ENCODE data around the gene ELOB.

The ELOB gene

GRCh38 chr16:2779978-2780898 is 3.2 kb upstream of the ELOB start:
- FAIRE-seq, result no peak

DNA sequence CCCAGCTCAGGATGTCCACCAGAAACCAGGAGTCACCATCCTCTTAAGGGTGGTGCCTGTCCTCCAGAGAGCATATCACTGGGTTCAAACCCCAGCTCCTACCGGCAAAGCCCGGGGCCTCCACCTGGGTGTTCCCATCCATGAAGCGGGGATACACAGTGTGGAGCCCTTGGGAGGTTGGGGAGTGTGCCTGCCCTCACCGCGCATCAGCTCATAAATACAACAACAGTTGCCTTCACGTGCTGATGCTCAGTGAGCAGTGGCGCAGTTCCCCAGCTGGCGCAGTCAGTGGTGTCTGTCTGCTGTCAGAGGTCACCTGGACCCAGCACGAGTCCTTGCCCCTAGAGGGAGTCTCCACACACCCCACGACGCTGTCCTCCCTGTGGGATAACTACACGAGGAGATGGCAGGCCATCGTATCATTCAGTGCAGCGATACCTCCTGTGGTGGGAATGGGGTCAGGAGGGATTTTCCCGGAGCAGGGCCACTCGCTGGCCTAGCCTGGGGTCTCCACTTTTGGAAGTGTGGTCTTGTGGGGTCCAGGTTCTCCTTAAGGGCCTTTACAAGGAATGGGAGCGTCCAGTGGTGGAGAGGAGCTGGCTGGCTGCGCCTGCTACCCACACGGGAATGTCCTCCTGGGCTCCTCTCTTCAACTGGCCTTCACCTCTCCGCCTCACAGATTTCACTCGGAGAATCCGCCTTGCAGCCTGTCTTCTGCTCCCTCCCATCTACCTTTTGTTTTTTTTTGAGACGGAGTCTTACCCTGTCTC is 2.3 kb upstream of the ELOB start:
- no peak for FAIRE-seq

DNA sequence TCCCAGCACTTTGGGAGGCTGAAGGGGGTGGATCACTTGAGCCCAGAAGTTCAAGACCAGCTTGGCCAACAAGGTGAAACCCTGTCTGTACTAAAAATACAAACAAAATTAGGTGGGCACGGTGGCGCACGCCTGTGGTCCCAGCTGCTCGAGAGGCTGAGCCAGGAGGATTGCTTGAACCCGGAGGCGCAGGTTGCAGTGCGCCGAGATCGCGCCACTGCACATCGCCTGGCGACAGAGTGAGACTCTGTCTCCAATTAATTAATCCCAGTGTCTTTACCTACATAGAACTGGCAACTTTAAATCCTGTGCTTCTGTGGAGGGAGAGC is 1.5 kb upstream of the ELOB start:
- FAIRE-seq, result no peak

DNA sequence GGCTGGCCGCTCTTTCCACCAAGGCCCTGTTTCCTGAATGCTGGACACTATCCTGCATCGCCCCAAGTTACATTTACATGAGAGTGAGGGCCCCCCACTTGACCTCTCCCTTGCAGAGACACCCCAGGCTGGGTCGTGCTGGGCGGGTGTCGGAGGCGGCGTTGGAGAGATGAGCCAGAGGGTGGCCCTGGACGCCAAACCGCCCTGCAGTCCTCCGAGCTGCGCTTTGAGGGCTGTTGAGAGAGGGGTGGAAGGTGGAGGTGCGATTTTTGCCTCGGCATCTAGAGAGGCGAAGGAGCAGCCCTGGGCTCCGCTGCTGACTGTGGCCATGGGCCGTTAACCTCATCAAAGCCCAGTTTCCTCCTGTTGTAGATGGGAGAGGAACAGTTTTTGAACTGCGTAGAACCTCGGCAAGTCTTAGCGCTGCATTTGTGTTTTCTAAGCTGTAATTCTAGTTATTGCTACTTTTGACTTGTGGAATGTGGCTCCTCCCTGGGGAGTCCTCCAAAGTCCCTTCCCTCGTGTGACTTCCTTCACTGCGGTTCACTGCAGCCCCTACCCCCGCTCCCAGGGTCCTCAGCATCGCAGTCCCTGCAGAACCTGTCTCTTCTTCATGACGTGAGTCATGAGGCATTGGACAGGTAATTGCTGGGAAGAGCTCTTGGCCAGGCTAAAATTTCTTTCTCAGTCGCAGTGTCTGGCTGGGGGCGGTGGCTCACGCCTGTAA is 986 bp upstream of the ELOB start:
- FAIRE-seq, result no peak

DNA sequence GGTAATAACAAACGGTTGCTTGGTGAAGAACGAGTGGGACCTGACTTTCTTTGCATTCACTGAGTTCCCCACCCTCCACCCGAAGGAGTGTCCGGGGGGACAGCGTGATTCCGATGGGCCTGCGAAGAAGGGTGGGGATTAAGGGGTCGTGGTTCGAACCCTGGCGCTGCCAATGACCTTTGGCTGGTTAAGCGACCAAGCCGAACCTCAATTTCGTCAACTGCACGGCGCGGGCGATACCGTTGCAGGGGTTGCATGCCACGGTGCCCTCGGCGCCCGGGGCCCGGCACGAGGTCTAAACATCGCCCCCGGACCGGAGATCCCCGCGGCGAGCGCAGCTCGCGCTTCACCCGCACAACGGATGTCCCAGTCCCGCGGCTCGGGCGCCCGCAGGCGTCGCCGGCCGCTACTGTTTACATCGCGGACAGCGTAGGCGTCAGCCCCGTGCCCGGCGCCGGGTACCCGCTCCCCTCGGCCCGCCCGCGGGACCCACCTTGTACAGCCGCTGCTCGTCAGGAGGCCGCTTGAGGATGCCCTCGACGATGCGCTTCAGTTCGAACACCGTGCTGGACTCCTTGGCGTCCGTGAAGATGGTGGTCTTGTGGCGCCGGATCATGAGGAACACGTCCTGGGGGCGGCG is 460 bp downstream of the ELOB start:
- no peak for FAIRE-seq

DNA sequence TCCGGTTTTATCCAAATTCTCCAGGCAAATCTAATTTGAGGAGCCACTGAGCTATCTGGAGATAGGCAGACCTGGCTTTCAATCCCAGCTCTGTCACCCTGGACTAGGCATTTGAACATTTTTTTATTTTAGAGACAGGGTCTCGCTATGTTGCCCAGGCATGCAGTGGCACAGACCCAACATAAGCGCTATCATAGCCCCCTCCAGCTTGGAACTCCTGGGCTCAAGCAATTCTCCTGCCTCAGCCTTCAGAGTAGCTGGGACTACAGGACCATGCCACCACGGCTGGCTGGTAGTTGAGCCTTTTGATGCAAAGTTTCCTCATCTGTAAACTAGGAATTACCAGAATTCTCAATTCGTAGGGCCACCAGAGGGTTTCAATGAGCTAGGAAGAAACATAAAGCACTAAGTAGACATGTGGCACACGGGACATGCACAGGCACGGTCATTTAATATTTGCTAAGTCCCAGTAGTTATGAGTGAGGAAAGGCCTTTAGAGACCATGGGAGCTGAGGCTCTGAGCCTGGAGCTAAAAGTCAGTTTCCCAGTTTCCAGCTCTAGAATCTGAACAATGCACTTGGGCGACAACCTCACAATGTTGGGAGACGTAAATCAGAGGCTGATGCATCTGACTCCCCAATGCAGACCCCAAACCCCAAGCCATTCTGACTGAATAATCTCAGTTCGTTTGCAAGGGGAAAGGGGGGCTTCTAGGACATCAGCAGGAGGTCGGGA is 1.1 kb downstream of the ELOB start:
- FAIRE-seq, result no peak

GRCh38 chr16:2775131-2775716 is 1.9 kb downstream of the ELOB start:
- FAIRE-seq, result no peak

DNA sequence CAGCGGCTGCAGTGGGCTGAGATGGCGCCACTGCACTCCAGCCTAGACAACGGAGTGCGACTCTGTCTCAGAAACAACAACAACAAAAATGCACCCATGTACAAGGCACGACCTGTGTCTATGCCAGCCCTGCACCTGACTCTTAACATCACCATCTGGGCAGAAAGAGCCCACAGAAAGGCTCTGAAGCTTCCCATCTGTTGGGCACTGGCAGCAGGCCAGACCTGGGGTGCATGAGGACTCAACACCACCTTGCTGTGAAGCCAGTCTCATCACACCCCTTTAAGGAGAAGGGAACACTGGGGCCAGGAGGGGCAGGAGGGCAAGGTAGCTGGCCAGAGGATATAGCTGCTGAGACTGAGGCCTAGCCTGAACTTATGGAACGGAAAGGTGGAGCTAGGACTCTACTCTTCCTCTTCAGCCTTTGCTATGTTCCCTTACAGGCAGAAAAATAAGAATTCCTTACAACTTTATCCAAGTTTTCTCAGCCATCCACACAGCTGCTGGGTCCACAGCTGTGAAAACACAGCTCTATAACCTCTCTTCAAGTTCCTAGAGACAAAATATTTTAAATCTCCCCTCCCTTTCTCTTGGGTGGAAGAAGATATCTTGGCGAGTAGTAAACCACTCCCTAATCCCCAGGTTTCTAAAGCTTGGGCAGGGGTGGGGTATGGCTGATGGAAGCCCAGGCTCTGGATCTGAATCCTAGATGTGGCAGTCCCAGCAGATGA is 2.8 kb downstream of the ELOB start:
- no peak for FAIRE-seq

GRCh38 chr16:2773188-2773968 is 3.7 kb downstream of the ELOB start:
- FAIRE-seq, result no peak

- FAIRE-seq, result no peak
Observed at GRCh38 chr16:2771496-2772402, 5.3 kb downstream of the ELOB start.

DNA sequence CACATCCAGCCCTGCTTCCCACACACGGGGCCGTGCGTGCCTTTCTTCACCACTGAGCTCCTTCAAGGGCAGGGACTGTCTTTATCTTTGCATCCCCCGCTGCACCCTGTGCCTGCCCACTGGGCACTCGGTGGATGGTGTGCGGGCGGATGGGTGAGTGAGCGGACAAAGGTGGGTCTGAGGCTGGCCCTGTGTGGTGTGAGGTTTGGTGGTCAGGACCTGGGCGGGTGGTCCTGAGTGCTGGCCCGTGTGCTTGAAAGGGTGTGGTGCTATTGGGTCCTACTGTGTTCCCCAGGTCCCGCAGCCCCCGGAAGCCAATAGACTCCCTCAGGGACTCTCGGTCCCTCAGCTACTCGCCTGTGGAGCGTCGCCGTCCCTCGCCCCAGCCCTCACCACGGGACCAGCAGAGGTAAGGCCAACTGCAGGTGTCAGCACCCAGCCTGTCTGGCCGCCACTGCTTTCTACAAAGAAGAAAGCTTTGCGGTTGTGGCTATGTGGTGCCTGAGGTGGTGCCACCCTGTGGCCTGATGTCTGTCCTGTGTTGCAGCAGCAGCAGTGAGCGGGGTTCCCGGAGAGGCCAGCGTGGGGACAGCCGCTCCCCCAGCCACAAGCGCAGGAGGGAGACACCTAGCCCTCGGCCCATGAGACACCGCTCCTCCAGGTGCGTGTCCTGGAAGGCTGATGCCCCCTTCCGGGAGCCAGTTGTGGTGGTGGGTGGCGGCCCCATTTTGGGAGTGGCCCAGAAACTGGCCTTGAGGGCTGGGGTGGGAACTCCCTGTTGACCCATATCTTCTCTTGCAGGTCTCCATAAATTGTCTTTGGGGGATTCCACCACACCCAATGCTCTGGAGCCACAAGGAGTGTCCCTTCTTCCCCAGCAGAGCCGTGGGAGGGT is 6.8 kb downstream of the ELOB start:
- no peak for FAIRE-seq

GRCh38 chr16:2769675-2770056 is 7.4 kb downstream of the ELOB start:
- FAIRE-seq, result peak; percentile 68

GRCh38 chr16:2769100-2769529 is 8.0 kb downstream of the ELOB start:
- no peak for FAIRE-seq

- FAIRE-seq, result no peak
Observed at GRCh38 chr16:2768403-2769089, 8.5 kb downstream of the ELOB start.

- no peak for FAIRE-seq
Observed at GRCh38 chr16:2767891-2768290, 9.2 kb downstream of the ELOB start.

DNA sequence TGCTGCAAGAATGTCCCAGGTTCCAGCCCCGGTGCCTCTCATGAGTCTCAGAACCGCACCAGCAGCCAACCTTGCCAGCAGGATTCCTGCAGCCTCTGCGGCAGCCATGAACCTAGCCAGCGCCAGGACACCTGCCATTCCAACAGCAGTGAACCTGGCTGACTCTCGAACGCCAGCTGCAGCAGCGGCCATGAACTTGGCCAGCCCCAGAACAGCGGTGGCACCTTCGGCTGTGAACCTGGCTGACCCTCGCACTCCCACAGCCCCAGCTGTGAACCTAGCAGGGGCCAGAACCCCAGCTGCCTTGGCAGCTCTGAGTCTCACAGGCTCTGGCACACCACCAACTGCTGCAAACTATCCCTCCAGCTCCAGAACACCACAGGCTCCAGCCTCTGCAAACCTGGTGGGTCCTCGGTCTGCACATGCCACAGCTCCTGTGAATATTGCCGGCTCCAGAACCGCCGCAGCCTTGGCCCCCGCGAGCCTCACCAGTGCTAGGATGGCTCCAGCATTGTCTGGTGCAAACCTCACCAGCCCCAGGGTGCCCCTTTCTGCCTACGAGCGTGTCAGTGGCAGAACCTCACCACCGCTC is 9.8 kb downstream of the ELOB start:
- no peak for FAIRE-seq
